Ecto neural progenitor cell (in vitro differentiated cells): ENCODE measurements around the gene UNC13C.

ENCODE experiments used
- DNase-seq: peaks from one replicate; pipeline ENCODE4 v3.0.0-alpha.2; 2018; ENCODE audit warnings: low spot score

UNC13C gene

GRCh38 chr15:54567408-54568035 is 589.3 kb downstream of the UNC13C start:
- DNase-seq = no peak

GRCh38 chr15:54568381-54568780 is 590.1 kb downstream of the UNC13C start:
- no peak for DNase-seq

GRCh38 chr15:54571576-54571975 is 593.3 kb downstream of the UNC13C start:
- DNase-seq = no peak

- no peak for DNase-seq
Measured at GRCh38 chr15:54575586-54575985, 597.3 kb downstream of the UNC13C start.

- no peak for DNase-seq
Measured at GRCh38 chr15:54576298-54576935, 598.2 kb downstream of the UNC13C start.

- no peak for DNase-seq
Measured at GRCh38 chr15:54577476-54578250, 599.4 kb downstream of the UNC13C start.

GRCh38 chr15:54579855-54580254 is 601.6 kb downstream of the UNC13C start:
- no peak for DNase-seq

GRCh38 chr15:54580643-54581042 is 602.4 kb downstream of the UNC13C start:
- no peak for DNase-seq

GRCh38 chr15:54582863-54583643 is 604.8 kb downstream of the UNC13C start:
- DNase-seq = no peak

- no peak for DNase-seq
Measured at GRCh38 chr15:54585063-54585462, 606.8 kb downstream of the UNC13C start.

- no peak for DNase-seq
Measured at GRCh38 chr15:54594115-54594514, 615.9 kb downstream of the UNC13C start.

- no peak for DNase-seq
Measured at GRCh38 chr15:54599386-54599785, 621.1 kb downstream of the UNC13C start.

- DNase-seq = no peak
Measured at GRCh38 chr15:54605043-54605442, 626.8 kb downstream of the UNC13C start.

- no peak for DNase-seq
Measured at GRCh38 chr15:54605556-54605955, 627.3 kb downstream of the UNC13C start.

- no peak for DNase-seq
Measured at GRCh38 chr15:54608876-54609835, 630.9 kb downstream of the UNC13C start.

- no peak for DNase-seq
Measured at GRCh38 chr15:54618120-54618519, 639.9 kb downstream of the UNC13C start.

- DNase-seq = no peak
Measured at GRCh38 chr15:54619180-54619579, 640.9 kb downstream of the UNC13C start.

- no peak for DNase-seq
Measured at GRCh38 chr15:54620916-54621315, 642.7 kb downstream of the UNC13C start.

GRCh38 chr15:54636147-54636546 is 657.9 kb downstream of the UNC13C start:
- no peak for DNase-seq

- no peak for DNase-seq
Measured at GRCh38 chr15:54638666-54639065, 660.4 kb downstream of the UNC13C start.

GRCh38 chr15:54640873-54641272 is 662.6 kb downstream of the UNC13C start:
- no peak for DNase-seq
